K562 (cell line): ENCODE results near the gene C5orf22. TPM values are rescaled to one million over a fixed set of nuclear protein-coding genes. Genes with fewer than 3 reads are reported as not detected.

Experiments
- ATAC-seq: fragments of 200-7000 bp; cut with Tn5 transposase; 3 replicates; pipeline ENCODE4 v1.9.1; 2020; ENCODE audit warnings: moderate library complexity
- BruUV-seq: library from RNA; stranded (reverse); fragments of 400-500 nt; replicated peaks from 2 replicates; lab custom pipeline; 2021; lab: Mats Ljungman, UMichigan
- CTCF ChIA-PET: fragments of 300-600 bp; formaldehyde crosslinking; extraction: SDS; loops from one replicate; lab custom pipeline; 2021; ENCODE audit warnings: low intra/inter-chr PET ratio; lab: Yijun Ruan, JAX
- POLR2A ChIA-PET: fragments of 300-600, 350-650 bp; sonication (Branson Sonifier 250); formaldehyde crosslinking; extraction: SDS; loops from one replicate; lab custom pipeline; 2021; ENCODE audit warnings: antibody characterized with exemption, inconsistent platforms; lab: Yijun Ruan, JAX
- DNase-seq, 4 experiments: peaks; one replicate each; pipeline versions ENCODE4 v3.0.0 to v3.0.0-alpha.2; 2011 to 2018; ENCODE audit warnings: low spot score in 3 of 4, mixed read lengths in 3 of 4; ENCODE audit errors: extremely low read depth in 1 of 4
- FAIRE-seq: peaks from 2 replicates; lab custom pipeline; 2011; peaks lifted over from hg19 to GRCh38; lab: Jason Lieb, UNC
- H2AFZ ChIP-seq: 2 replicates; pipeline ENCODE4 v1.6.0; 2011; ENCODE audit warnings: low read depth, low read length, control low read depth, inconsistent platforms
- H3K27ac ChIP-seq: fragments of 200-600 bp; 3 replicates; pipeline ENCODE4 v1.8.0; 2011; ENCODE audit warnings: low read depth, mild to moderate bottlenecking, control low read depth, inconsistent platforms, low read length, moderate library complexity, mixed read lengths; ENCODE audit errors: extremely low read depth
- H3K27me3 ChIP-seq, 2 experiments: fragments of 300-600 bp in 1 of 2; 2 replicates in 1 of 2; 3 replicates in 1 of 2; pipeline versions ENCODE4 v1.6.0 to v1.8.0; 2011; ENCODE audit warnings: inconsistent platforms in 2 of 2, low read length in 2 of 2, mild to moderate bottlenecking in 1 of 2, mixed read lengths in 1 of 2, moderate library complexity in 1 of 2; ENCODE audit not compliant: control insufficient read depth in 2 of 2, insufficient read depth in 2 of 2
- H3K36me3 ChIP-seq: fragments of 300-600 bp; 3 replicates; pipeline ENCODE4 v1.8.0; 2011; ENCODE audit warnings: mild to moderate bottlenecking, low read length, inconsistent platforms; ENCODE audit not compliant: control insufficient read depth, insufficient read depth
- H3K4me1 ChIP-seq, 2 experiments: fragments of 200-600 bp in 1 of 2; replicated peaks in 1 of 2; 2 replicates in 1 of 2; 3 replicates in 1 of 2; pipeline versions ENCODE4 v1.5.1 to v1.8.0; 2011; ENCODE audit warnings: inconsistent platforms in 2 of 2, low read length in 2 of 2, mild to moderate bottlenecking in 1 of 2, mixed read lengths in 1 of 2, moderate library complexity in 1 of 2; ENCODE audit not compliant: control insufficient read depth in 2 of 2, insufficient read depth in 2 of 2
- H3K4me2 ChIP-seq: 2 replicates; pipeline ENCODE4 v1.6.1; 2011; ENCODE audit warnings: low read length, control low read depth, inconsistent platforms, mixed read lengths; ENCODE audit not compliant: insufficient read depth
- H3K4me3 ChIP-seq: fragments of 200-600 bp; sonication (generic), shearing (Covaris generic); 2 replicates; pipeline ENCODE4 v1.5.1; 2016; ENCODE audit warnings: control low read depth, inconsistent platforms
- H3K79me2 ChIP-seq: fragments of 200-600 bp; 3 replicates; pipeline ENCODE4 v1.8.0; 2011; ENCODE audit warnings: low read length, inconsistent platforms; ENCODE audit not compliant: control insufficient read depth, insufficient read depth
- H3K9ac ChIP-seq, 2 experiments: 2 replicates each; pipeline versions ENCODE4 v1.6.0 to v1.6.1; 2011; ENCODE audit warnings: low read depth in 2 of 2, low read length in 2 of 2, control low read depth in 1 of 2, inconsistent platforms in 1 of 2, mild to moderate bottlenecking in 1 of 2, mixed read lengths in 1 of 2; ENCODE audit not compliant: insufficient read depth in 1 of 2
- H3K9me1 ChIP-seq: one replicate; pipeline ENCODE4 v1.6.0; 2011; ENCODE audit warnings: inconsistent platforms, mild to moderate bottlenecking, low read length, moderate library complexity; ENCODE audit not compliant: control insufficient read depth, insufficient read depth
- H3K9me3 ChIP-seq: replicated peaks from 2 replicates; pipeline ENCODE4 v1.5.1; 2011; ENCODE audit warnings: low read depth, low read length, inconsistent platforms; ENCODE audit not compliant: control insufficient read depth, insufficient read depth
- H4K20me1 ChIP-seq: replicated peaks from 2 replicates; pipeline ENCODE4 v1.6.1; 2011; ENCODE audit warnings: low read length, inconsistent platforms, mixed read lengths; ENCODE audit not compliant: control insufficient read depth, insufficient read depth
- CHD1 ChIP-seq: fragments of 200-600 bp; sonication (generic); IDR thresholded peaks from one replicate; pipeline ENCODE4 v1.6.1; 2012; ENCODE audit warnings: mild to moderate bottlenecking, moderate library complexity, low read length, inconsistent platforms
- HEY1 ChIP-seq: fragments of 250-450 bp; sonication (Bioruptor Pico); IDR thresholded peaks from 2 replicates; pipeline ENCODE4 v1.5.0; 2020; ENCODE audit warnings: mild to moderate bottlenecking, moderate library complexity, borderline replicate concordance
- HMG20A ChIP-seq: fragments of 450-650 bp; formaldehyde crosslinking; conservative IDR thresholded peaks from 2 replicates; pipeline ENCODE4 v1.4.0; 2020; ENCODE audit warnings: mild to moderate bottlenecking, mixed read lengths
- SRF ChIP-seq, 2 experiments: fragments of 250-450, 450-650 bp in 1 of 2; sonication (Bioruptor Pico) in 1 of 2; sonication (generic) in 1 of 2; formaldehyde crosslinking; IDR thresholded peaks; 2 replicates each; pipeline versions ENCODE4 v1.5.0 to v1.5.1; 2020 to 2022; ENCODE audit warnings: mild to moderate bottlenecking in 1 of 2, missing genetic modification reagents in 1 of 2
- TFAM ChIP-seq: fragments of 250-450 bp; sonication (Bioruptor Pico); conservative IDR thresholded peaks from 2 replicates; pipeline ENCODE4 v1.5.0; 2021; ENCODE audit warnings: mild to moderate bottlenecking, moderate library complexity
- ZNF316 ChIP-seq: fragments of 450-650 bp; IDR thresholded peaks from 2 replicates; pipeline ENCODE4 v1.6.1; 2016
- WGBS: fragments of 100-300 bp; shearing (Covaris generic); methylation state at CpG from one replicate; pipeline ENCODE4 v1.1.6; 2016; ENCODE audit warnings: low coverage, mixed read lengths; ENCODE audit not compliant: insufficient coverage; ENCODE audit errors: missing lambda C conversion rate; 5-methylcytosine and 5-hydroxymethylcytosine counted together
- in situ Hi-C: fragments of 300-500 bp; cut with MboI; formaldehyde crosslinking; loops from 4 replicates; pipeline ENCODE4 v1.15.0; 2018; ENCODE audit warnings: inconsistent platforms, mixed read lengths
- intact Hi-C: fragments of 100-400 bp; cut with micrococcal nuclease; formaldehyde crosslinking; loops from 2 replicates; pipeline ENCODE4 v1.14.2; 2022
- polyA plus RNA-seq, 8 experiments: library from polyadenylated mRNA; depleted of rRNA in 4 of 8; stranded (reverse) in 5 of 8; unstranded in 3 of 8; fragments of >200 nt; fragmentation: Nextera tagmentation in 2 of 8; fragmentation: Illumina TruSeq in 1 of 8; extraction: Ambion mirVana in 2 of 8; extraction: Trizol in 1 of 8; gene quantifications; 2 replicates each; pipeline versions ENCODE4 v1.2.1 to v1.2.3, GENCODE V29; 2011 to 2014; ENCODE audit warnings: inconsistent platforms in 1 of 8, missing spikeins in 1 of 8
- total RNA-seq, 7 experiments: library from RNA; depleted of rRNA in 6 of 7; stranded (reverse); fragments of >200 nt in 6 of 7; fragmentation: Illumina TruSeq in 2 of 7; extraction: Trizol in 2 of 7; gene quantifications; 2 replicates each; pipeline versions ENCODE4 v1.2.1 to v1.2.3, GENCODE V29; 2011 to 2021; ENCODE audit warnings: low replicate concordance in 1 of 7
- TF ChIP-seq, protein P1 (sequence below): fragments of 450-650 bp; conservative IDR thresholded peaks from 2 replicates; pipeline ENCODE4 v1.6.1; 2016; ENCODE audit warnings: missing genetic modification characterization, low read depth, mild to moderate bottlenecking, missing compliant biosample characterization, moderate library complexity
- TF ChIP-seq, protein P2 (sequence below), 2 experiments: fragments of 450-650 bp; IDR thresholded peaks; 2 replicates each; pipeline ENCODE4 v1.6.1; 2016; ENCODE audit warnings: mild to moderate bottlenecking in 2 of 2, borderline replicate concordance in 1 of 2, low read depth in 1 of 2, moderate library complexity in 1 of 2
- TF ChIP-seq, protein P3 (sequence below): fragments of 250-450 bp; sonication (Bioruptor Pico); IDR thresholded peaks from 2 replicates; pipeline ENCODE4 v1.8.0; 2022; ENCODE audit warnings: moderate library complexity, mild to moderate bottlenecking, inconsistent platforms

Gene C5orf22
- total and polyA plus RNA-seq, 9 of the 15 experiments (the other 6 are each of a cell fraction or from before 2014, with no cell fraction given), result 22.7 to 56.7 (median 39.3) TPM

DNA sequence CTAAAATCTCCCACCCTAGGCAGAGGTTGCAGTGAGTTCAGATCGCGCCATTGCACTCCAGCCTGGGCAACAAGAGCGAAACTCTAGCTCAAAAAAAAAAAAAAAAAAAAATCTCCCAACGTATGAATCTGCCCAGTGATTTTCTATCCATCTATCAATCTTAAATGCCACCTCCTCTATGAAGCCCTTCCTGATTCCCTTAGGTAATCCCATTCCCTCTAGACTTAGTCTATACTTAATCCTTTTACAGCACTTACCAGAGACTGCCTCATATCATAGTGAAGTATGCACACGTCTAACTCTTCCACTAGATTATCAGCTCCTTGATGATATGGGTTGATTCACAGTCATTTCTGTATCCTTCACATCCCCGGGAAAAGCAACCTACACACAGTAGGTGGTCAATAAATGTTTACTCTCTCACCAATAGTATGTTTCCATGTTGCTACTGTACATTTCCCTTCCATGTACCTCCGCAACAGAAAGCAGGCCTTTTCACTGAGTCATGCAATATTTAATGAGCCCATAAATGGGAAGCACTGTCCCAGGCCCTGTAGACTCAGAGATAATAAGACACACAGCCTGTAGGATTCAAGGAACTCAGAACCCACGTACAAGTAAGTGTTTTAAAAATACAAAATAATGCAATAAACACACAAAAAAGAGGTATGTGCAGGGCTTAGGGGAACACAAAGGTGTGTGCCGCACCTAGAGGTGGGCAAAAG, 1.4 kb upstream of the C5orf22 start:
- FAIRE-seq (no peak), ATAC-seq (peak; percentile 44), DNase-seq (peak; percentile 25 to 61 (median 32))
- intact Hi-C loops (no loop called here), in situ Hi-C loops (no loop called here)
- H3K4me3 ChIP-seq, result peak overlapping the region; percentile 94
- H3K36me3 ChIP-seq, result peaks cover 70% of the 10 kb centered on the region
- H4K20me1 ChIP-seq, result no peaks in the 10 kb centered on the region
- no peaks in the 10 kb centered on the region for H3K9me3 ChIP-seq
- no TSS peak for BruUV-seq
- peak overlapping the region; percentile 88 for H2AFZ ChIP-seq
- 32% methylated on average over 8 of the region's 9 CpGs for WGBS
- POLR2A ChIA-PET, result interaction anchor here (0.5 to 2.6 kb wide), 4 partner anchors 9 to 905 kb away, joined by 3 to 29 read pairs (median 4); no protein-coding TSS in a partner anchor
- H3K9ac ChIP-seq, result peak overlapping the region; percentile 89 to 96
- no peaks in the 10 kb centered on the region for H3K9me1 ChIP-seq
- peak overlapping the region; percentile 91 for H3K4me2 ChIP-seq
- H3K27ac ChIP-seq, result peak overlapping the region; percentile 90
- H3K4me1 ChIP-seq, result peaks cover 13 to 15% of the 10 kb centered on the region in 2 experiments; a peak in 4 of 5 replicates
- no peaks in the 10 kb centered on the region for H3K27me3 ChIP-seq
- CTCF ChIA-PET, result no interaction called here
- peaks cover 60% of the 10 kb centered on the region for H3K79me2 ChIP-seq
- peak; percentile 84 for TF ChIP-seq ZNF316
- TF ChIP-seq TFAM (CRISPR knock-in tag), result no peak
- TF ChIP-seq SRF (CRISPR knock-in tag; IDR thresholded peaks at IDR 0.05), result peak in 1 of 2 experiments; percentile 85; a peak in 2 of 4 replicates
- TF ChIP-seq, protein P1, sequence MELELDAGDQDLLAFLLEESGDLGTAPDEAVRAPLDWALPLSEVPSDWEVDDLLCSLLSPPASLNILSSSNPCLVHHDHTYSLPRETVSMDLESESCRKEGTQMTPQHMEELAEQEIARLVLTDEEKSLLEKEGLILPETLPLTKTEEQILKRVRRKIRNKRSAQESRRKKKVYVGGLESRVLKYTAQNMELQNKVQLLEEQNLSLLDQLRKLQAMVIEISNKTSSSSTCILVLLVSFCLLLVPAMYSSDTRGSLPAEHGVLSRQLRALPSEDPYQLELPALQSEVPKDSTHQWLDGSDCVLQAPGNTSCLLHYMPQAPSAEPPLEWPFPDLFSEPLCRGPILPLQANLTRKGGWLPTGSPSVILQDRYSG (tag), result no peak
- no peak for TF ChIP-seq HEY1 (CRISPR knock-in tag)
- TF ChIP-seq, protein P2, sequence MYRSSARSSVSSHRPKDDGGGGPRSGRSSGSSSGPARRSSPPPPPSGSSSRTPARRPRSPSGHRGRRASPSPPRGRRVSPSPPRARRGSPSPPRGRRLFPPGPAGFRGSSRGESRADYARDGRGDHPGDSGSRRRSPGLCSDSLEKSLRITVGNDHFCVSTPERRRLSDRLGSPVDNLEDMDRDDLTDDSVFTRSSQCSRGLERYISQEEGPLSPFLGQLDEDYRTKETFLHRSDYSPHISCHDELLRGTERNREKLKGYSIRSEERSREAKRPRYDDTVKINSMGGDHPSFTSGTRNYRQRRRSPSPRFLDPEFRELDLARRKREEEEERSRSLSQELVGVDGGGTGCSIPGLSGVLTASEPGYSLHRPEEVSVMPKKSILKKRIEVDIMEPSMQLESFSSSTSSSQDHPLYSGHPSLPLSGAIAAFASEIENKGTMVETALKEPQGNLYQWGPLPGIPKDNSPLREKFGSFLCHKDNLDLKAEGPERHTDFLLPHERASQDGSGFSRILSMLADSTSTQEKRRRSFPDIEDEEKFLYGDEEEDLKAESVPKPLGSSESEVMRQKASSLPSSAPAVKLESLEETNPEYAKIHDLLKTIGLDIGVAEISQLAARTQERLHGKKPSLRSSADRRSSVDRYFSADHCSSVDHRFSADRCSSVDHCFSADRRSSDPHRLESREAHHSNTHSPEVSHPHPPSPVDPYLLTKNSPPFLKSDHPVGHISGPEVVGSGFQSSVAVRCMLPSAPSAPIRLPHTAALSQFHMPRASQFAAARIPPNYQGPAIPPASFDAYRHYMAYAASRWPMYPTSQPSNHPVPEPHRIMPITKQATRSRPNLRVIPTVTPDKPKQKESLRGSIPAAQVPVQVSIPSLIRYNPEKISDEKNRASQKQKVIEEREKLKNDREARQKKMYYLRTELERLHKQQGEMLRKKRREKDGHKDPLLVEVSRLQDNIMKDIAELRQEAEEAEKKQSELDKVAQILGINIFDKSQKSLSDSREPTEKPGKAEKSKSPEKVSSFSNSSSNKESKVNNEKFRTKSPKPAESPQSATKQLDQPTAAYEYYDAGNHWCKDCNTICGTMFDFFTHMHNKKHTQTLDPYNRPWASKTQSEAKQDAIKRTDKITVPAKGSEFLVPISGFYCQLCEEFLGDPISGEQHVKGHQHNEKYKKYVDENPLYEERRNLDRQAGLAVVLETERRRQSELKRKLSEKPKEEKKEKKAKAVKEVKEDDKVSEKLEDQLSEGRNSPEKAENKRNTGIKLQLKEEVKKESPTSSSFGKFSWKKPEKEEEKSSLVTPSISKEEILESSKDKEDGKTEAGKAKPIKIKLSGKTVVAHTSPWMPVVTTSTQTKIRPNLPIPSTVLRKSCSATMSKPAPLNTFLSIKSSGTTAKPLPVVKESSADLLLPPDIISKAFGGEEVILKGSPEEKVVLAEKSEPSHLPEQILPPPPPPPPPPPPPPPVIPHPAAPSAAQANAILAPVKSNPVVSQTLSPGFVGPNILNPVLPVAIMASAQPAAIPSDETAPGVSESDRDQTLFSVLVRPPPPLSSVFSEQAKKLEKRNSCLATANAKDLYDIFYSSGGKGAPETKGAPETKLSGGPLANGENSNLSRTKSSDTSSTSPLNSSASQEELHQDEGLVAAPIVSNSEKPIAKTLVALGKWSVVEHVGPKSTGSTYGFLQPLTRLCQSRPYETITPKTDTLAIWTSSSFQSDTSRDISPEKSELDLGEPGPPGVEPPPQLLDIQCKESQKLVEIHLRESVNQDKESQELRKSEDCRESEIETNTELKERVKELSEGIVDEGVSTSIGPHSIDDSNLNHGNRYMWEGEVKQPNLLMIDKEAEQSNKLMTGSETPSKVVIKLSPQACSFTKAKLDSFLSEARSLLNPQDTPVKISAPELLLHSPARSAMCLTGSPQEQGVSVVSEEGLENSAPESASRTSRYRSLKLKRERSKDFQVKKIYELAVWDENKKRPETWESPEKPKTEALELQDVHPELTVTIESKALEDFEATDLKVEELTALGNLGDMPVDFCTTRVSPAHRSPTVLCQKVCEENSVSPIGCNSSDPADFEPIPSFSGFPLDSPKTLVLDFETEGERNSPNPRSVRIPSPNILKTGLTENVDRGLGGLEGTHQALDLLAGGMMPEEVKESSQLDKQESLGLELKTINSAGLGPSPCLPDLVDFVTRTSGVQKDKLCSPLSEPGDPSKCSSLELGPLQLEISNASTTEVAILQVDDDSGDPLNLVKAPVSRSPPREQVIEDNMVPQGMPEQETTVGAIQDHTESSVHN (IDR thresholded peaks at IDR 0.05; ENCODE audit: borderline replicate concordance in 1 of 2, low read depth in 1 of 2), result no peak
- no peak for TF ChIP-seq CHD1
- TF ChIP-seq HMG20A (CRISPR knock-in tag), result no peak
- TF ChIP-seq, protein P3, sequence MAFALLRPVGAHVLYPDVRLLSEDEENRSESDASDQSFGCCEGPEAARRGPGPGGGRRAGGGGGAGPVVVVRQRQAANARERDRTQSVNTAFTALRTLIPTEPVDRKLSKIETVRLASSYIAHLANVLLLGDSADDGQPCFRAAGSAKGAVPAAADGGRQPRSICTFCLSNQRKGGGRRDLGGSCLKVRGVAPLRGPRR, result no peak
